Posterior cingulate gyrus (tissue), 11 donors: ENCODE measurements around the gene AHCY.
"Not testable (repeated sequence)": the region's sequence is repeated elsewhere in the genome, so short reads cannot be mapped to it uniquely, and the experiment has no call there.

Source experiments
- DNase-seq, 10 donors: peaks; one replicate each; pipeline versions ENCODE4 v3.0.0 to v3.0.0-alpha.2; 2020 to 2021; ENCODE audit warnings: mixed read lengths in 3 of 10
- intact Hi-C: fragments of 100-400 bp; cut with DNase I; formaldehyde crosslinking; loops from one replicate; pipeline ENCODE4 v1.15.1; 2023

AHCY gene

DNA sequence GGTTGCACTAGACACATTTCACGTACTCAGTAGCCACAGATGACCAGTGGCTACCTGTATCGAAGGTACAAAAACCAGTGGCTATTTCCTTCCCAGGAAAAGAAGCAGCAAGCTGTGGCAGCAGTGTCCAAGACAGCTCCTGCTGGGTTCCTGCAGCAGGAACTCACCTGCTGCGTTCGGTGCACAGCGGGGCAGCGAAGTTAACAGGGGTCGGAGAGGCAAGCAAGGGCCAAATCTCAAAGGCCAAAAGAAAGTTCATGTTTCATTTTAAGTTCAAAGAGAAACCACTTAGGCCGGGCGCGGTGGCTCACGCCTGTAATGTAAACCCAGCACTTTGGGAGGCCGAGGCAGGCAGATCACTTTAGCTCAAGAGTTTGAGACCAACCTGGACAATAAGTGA, 35.0 kb downstream of the AHCY start:
- intact Hi-C loops: no loop called here
- DNase-seq: peak in 1 of 10 donors; percentile 70

DNA sequence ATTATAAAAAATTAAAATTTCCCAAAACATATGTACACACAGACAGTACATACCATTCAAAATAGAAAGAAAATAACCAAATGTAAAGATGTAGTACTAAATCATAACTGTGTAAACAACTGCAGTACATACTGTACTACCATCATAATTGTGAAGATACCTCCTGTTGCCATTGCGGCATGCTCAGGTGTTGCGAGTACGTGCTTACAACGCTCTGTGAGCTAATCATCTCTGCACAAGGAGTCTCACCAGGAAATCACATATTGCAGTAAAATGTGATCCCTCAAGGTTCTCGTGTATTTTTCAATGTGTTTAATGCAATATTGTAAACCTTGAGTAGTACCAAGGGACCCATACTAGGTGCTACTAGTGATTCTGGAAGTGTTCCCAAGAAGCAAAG, 39.0 kb downstream of the AHCY start:
- intact Hi-C loops: no loop called here
- no peak for DNase-seq

DNA sequence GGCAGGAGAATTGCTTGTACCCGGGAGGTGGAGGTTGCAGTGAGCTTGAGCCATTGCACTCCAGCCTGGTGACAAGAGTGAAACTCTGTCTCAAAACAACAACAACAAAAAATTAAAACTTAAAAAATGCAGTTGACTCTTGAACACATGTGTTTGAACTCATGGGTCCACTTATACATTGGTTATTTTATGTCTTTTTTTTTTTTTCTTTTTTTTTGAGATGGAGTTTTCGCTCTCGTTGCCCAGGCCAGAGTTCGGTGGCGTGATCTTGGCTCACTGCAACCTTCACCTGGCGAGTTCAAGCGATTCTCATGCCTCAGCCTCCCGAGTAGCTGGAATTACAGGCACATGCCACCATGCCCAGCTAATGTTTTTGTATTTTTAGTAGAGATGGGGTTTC, 39.7 kb downstream of the AHCY start:
- intact Hi-C loops, DNase-seq: not testable (repeated sequence)

DNA sequence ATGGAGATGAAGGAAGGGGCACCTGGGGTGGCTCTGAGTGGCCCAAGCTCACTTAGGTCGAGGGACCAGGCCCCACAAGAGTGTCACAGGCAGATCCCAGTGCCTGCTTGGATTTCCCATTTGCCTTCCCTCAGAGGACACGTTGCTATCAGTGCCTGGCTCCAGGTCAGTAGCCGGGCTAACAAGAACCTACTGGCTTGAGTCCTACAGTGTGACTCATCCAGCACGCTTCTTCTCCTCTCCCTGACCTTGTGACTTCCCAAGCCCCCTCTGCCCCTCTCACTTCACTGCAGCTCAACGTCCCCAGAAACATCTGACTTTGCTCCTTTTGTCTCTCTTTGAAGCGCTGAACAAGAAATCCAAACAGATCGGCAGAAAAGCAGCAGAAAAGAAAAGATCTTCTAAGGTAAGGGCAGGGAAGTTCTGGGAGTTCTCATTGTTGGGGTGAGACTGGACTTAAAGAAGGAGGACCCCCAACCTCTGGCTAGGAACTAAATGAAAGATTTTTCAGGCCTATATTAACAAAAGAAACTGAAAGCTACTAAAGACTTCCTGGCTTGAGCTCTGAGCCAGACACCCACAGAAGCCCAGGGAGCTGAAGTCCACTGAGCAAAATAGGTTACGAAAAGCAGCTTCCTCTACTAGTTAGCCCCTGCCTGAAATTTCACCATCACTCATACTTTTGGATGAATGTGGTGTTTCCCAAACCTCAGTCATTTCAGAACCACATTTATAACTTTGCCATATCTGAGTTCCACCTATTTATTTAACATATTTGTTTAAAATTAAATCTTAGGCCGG, 40.5 kb downstream of the AHCY start:
- intact Hi-C loops: no loop called here
- DNase-seq: no peak

GRCh38 chr20:34260208-34260942, 42.8 kb downstream of the AHCY start:
- intact Hi-C loops: no loop called here
- DNase-seq: no peak

DNA sequence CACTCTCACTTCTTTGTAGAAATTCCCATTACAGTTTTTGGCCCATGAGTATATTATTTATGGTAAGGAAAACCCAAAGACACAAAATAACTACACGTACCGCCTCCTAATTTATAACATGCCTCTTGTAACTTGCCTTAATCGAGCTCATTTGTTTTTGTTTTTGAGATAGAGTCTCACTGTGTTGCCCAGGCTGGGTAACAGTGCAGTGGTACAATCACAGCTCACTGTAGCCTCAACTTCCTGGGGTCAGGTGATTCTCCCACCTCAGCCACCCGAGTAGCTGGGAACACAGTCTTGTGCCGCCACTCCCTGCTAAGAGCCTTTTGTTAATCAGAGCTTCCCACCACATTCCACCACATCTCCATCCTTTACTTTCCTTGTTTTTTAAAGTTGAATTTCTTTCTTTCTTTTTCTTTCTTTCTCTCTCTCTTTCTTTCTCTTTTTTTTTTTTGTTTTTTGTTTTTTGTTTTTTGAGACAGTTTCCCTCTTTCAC, 46.5 kb downstream of the AHCY start:
- intact Hi-C loops: no loop called here
- no peak for DNase-seq

DNA sequence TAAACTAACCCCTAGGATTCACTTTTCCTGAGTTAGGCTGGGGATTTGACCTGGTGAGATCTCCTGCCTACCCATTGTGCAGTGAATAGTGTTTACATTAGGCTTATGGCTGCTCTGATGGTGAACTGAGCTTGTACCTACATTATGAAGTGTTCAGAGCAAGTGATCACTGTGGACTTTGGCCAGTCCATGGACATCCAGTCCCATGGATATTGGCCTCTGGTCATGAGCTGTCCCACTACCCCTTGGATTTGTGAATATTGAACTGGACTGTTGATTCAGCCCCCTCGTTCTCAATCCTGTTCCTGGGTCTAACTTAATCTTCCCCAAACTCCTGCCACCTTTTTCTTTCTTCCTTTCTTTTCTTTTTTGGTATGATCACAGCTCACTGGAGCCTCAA, 48.2 kb downstream of the AHCY start:
- DNase-seq: no peak
- intact Hi-C loops: no loop called here

GRCh38 chr20:34252431-34253086, 50.6 kb downstream of the AHCY start:
- intact Hi-C loops, DNase-seq: not testable (repeated sequence)

- no peak for DNase-seq
- intact Hi-C loops: no loop called here
Observed at GRCh38 chr20:34251619-34252018, 51.5 kb downstream of the AHCY start.

- DNase-seq: no peak
- intact Hi-C loops: no loop called here
Observed at GRCh38 chr20:34250005-34250404, 53.1 kb downstream of the AHCY start.

- DNase-seq: no peak
- intact Hi-C loops: no loop called here
Observed at GRCh38 chr20:34249291-34249690, 53.9 kb downstream of the AHCY start.

DNA sequence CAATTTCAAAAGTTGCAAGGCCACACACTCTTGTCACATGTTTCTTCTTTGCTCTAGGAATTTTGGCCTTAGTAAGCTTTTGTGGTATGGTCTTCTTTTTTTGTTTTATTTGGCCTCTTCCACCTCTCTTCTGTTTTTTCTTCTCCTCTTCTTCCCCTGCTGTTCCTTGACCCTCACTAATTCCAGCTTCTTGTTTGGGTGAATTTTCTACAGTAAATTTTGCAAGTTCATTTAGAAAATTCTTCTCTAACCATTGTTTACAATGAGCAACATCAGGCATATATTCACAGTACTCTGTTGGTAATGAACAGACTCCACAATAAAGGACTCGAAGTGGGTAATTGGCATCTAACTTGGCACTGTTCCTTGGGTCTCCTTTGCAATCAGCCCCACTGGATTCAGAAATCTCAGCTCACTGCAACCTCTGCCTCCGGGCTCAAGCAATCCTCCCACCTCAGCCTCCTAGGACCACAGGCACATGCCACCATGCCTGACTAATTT, 57.0 kb downstream of the AHCY start:
- DNase-seq: no peak
- intact Hi-C loops: no loop called here

DNA sequence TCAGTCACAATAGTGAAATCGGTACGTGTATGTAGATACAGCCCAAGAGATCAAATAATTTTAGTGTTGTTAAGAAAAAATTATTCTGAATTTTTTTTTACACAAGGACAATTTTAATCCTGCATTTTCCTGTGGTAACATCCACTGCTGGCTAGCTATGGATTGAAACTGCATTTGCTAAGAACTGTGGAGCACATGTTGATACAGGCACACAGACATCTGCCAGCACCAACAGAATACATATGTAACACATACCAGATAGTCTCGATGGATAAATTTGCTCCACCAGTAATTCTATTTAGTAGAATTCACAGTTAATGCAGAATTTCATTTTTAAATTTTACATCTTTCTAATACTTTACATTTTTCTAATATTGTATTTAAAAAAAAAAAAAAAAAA, 59.8 kb downstream of the AHCY start:
- intact Hi-C loops: no loop called here
- no peak for DNase-seq

- no peak for DNase-seq
- intact Hi-C loops: no loop called here
Observed at GRCh38 chr20:34242879-34243278, 60.3 kb downstream of the AHCY start.

DNA sequence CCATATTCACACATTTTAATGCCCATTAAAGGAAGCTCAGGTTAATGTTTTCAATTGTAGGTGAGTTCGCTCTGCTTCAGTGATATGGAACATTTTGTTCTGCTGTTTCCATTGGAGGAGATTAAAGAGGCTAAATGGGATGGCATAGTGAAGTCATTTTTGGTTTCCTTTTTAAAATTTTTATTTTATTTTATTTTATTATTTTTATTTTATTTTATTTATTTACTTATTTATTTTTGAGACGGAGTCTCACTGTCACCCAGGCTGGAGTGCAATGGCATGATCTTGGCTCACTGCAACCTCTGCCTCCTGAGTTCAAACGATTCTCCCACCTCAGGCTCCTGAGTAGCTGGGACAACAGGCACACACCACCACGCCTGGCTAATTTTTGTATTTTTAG, 61.1 kb downstream of the AHCY start:
- intact Hi-C loops: not testable (repeated sequence)

DNA sequence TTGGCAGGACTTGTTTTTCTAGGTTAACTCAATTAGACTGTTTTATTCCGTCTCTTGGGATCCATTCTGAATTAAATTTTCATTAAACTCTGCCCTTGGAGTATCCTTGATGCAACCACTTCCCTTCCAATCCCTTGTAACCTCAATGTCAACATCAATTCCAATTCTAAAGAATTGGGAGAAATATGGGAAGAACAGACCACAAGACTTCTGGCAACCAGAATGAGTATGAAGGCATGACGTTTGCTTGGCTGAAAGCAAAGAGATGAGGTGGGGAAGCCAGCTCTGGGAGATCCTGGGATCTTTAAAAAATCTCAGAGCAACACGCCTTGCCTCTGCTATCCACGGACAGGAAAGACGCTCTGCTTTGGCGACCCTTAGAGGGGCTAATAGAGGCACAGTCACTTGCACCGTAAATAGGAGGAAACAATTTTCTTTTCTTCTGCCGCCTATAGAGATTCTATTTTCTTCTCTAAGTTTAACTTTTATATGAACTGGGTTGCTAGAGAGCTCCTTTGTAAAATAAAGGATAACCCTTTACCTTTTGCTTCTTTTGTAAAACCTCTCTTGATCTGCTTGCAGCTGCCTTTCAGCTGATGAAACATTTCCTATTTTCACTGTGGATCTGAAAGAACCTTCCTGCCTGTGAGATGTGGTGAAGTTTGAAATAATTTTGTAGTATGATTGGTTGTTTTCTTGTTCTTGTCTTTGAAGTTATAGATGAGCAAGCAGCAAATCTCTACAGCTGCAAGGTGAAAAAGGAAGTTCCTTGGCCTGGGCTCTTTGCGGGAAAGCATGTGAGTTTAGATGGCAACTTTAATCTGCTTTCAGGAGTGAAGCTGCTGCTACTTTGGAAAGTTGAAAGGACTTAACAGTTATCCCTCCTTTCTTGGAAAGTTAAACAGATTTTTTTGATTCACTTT, 62.2 kb downstream of the AHCY start, which contains the start of gene ASIP:
ASIP (plus strand) TSS at position 731 of the 923 bp plus-strand sequence. CDS start 18,952 bp downstream, outside the sequence.
- no peak for DNase-seq
- intact Hi-C loops: no loop called here

More for the DNA sequence above, 61.1 kb downstream of the AHCY start:
- not testable (repeated sequence) for DNase-seq

DNA sequence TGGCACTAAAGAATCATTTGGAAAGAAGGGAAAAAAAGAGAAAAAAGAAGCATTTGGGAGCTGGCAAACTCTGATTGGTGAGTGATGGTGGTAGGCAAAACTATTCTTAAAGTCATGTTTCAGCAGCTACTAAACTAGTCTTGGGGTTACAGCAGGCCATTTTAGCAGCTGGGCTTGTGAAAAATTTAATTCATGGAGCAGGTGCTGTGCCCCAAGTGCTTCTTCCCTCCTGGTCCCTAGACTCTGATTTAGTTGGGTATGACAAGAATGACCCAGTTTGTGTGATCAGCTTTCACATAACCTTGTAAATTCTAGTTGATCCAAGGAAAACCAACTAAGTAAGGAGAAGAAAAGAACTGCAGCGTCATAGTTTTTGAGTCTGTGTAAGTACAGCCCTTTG, 63.0 kb downstream of the AHCY start:
- no peak for DNase-seq
- intact Hi-C loops: no loop called here

- intact Hi-C loops: no loop called here
- DNase-seq: no peak
Observed at GRCh38 chr20:34237942-34238341, 65.2 kb downstream of the AHCY start.

- intact Hi-C loops: no loop called here
- DNase-seq: no peak
Observed at GRCh38 chr20:34235875-34236274, 67.3 kb downstream of the AHCY start.

DNA sequence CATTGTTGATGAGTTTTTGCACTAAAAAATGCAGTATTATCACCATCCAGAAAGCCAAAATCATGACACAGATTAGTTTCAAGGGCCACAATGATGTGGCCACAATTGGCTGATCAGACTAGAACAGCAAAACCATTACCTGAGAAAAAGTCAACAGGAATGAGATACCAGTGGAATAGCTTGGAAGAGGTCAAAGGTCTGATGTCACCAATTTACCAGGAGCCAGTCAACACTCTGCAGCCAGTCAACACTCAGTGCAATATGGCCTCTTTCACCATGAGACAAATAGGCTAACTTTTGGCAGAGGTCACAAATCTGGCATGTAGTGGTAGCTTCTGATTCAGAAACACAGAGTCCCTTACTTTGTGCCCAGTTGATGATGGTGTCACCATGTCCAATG, 69.5 kb downstream of the AHCY start:
- intact Hi-C loops: no loop called here
- DNase-seq: no peak
